Chondrocyte (in vitro differentiated cells): ENCODE results near the gene ADGRL3. TPM values are rescaled to one million over a fixed set of nuclear protein-coding genes. Genes with fewer than 3 reads are reported as not detected.
"Not testable (repeated sequence)": the region's sequence is repeated elsewhere in the genome, so short reads cannot be mapped to it uniquely, and the experiment has no call there.

Experiments used
- DNase-seq: peaks from one replicate; pipeline ENCODE4 v3.0.0; 2021; ENCODE audit warnings: mixed read lengths, low spot score
- H3K27ac Mint-ChIP-seq: one replicate; pipeline ENCODE4 v1.8.0; 2021; ENCODE audit warnings: mild to moderate bottlenecking, moderate library complexity, mixed read lengths; ENCODE audit not compliant: unreplicated experiment
- H3K27me3 Mint-ChIP-seq: 2 replicates; pipeline ENCODE4 v1.8.0; 2021; ENCODE audit warnings: low read depth, mixed read lengths
- H3K36me3 Mint-ChIP-seq: 2 replicates; pipeline ENCODE4 v1.8.0; 2021; ENCODE audit warnings: low read depth, mixed read lengths
- H3K4me1 Mint-ChIP-seq: 2 replicates; pipeline ENCODE4 v1.8.0; 2021; ENCODE audit warnings: low read depth, mild to moderate bottlenecking, mixed read lengths
- H3K4me3 Mint-ChIP-seq: one replicate; pipeline ENCODE4 v1.8.0; 2021; ENCODE audit warnings: mild to moderate bottlenecking, moderate library complexity, mixed read lengths; ENCODE audit not compliant: unreplicated experiment
- H3K9me3 Mint-ChIP-seq: 2 replicates; pipeline ENCODE4 v1.8.0; 2021; ENCODE audit warnings: low read depth, mixed read lengths
- total RNA-seq: library from RNA; stranded (reverse); gene quantifications from 3 replicates; pipeline ENCODE4 v1.2.1, GENCODE V29; 2021
- TF ChIP-seq, protein P1 (sequence below): fragments of 200-600 bp; sonication (generic); IDR thresholded peaks from 2 replicates; pipeline ENCODE4 v1.5.0; 2021; ENCODE audit warnings: antibody characterized with exemption, mild to moderate bottlenecking, moderate library complexity

The ADGRL3 gene
- total RNA-seq, 1 donor from 2014 or later: 11.6 TPM

DNA sequence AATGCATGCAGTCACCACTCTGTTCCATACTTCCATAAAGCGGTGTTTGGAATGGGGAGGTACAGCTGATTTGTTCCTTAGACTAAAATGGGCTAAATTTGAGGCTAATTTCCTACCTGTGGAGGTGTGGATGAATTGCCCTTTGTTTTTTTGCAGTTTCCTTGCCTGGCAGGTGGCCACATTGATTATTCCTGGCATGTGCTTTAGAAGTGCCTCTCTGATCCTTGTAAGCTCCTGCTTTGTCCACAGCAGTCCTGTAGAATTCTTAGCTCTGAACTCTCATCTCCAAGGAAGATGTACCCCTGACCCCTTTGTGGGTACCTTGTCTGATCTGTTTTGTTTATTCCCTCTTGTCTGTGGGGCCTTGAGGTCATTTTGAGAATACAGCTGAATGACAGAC is 136.8 kb downstream of the ADGRL3 start:
- no peak overlapping the region for H3K27ac Mint-ChIP-seq
- TF ChIP-seq, protein P1, sequence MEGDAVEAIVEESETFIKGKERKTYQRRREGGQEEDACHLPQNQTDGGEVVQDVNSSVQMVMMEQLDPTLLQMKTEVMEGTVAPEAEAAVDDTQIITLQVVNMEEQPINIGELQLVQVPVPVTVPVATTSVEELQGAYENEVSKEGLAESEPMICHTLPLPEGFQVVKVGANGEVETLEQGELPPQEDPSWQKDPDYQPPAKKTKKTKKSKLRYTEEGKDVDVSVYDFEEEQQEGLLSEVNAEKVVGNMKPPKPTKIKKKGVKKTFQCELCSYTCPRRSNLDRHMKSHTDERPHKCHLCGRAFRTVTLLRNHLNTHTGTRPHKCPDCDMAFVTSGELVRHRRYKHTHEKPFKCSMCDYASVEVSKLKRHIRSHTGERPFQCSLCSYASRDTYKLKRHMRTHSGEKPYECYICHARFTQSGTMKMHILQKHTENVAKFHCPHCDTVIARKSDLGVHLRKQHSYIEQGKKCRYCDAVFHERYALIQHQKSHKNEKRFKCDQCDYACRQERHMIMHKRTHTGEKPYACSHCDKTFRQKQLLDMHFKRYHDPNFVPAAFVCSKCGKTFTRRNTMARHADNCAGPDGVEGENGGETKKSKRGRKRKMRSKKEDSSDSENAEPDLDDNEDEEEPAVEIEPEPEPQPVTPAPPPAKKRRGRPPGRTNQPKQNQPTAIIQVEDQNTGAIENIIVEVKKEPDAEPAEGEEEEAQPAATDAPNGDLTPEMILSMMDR: no peak
- H3K9me3 Mint-ChIP-seq: no peaks in the 10 kb centered on the region

DNA sequence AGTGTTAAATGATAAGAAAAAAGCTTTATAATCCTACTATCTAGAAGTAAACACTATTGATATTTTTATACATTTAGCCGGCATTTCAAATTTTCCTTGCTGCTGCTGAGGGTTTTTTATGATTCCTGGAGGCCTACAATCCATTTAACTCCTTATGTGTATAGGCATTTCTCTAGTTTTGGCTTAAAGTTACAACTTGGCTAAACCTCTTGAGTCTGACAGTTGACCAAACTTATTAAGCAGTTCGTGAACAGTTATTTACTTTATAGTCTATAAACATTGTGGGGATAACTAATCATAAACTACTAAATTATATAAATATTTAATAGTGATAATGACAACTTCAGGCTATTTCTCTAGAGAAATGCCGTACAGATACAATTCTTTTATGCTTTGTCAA is 141.9 kb downstream of the ADGRL3 start:
- H3K9me3 Mint-ChIP-seq: no peaks in the 10 kb centered on the region
- no peaks in the 10 kb centered on the region for H3K27me3 Mint-ChIP-seq
- H3K4me3 Mint-ChIP-seq: no peak overlapping the region
- H3K4me1 Mint-ChIP-seq: peaks cover 5% of the 10 kb centered on the region
- no peaks in the 10 kb centered on the region for H3K36me3 Mint-ChIP-seq
- TF ChIP-seq, protein P1: no peak
- no peak overlapping the region for H3K27ac Mint-ChIP-seq
- DNase-seq: no peak

More for the DNA sequence above, 136.8 kb downstream of the ADGRL3 start:
- Mint-ChIP-seq H3K4me1 (no peaks in the 10 kb centered on the region), H3K4me3 (no peak overlapping the region), H3K27me3 (no peaks in the 10 kb centered on the region), H3K36me3 (no peaks in the 10 kb centered on the region)
- DNase-seq: no peak

DNA sequence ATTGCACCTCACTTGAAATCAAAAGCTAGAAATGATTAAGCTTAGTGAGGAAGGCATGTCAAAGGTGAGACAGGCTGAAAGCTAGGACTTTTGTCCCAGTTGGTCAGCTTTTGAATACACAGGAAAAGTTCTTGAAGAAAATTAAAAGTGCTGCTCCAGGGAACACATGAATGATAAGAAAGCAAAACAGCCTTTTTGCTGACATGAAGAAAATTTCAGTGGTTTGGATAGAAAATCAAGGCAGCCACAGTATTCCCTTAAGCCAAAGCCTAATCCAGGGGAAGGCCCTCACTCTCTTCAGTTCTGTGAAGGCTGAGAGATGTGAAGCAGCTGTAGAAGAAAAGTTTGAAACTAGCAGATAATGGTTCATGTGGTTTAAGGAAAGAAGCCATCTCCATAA is 150.8 kb downstream of the ADGRL3 start:
- no peak for DNase-seq
- H3K4me1 Mint-ChIP-seq: peaks cover 14% of the 10 kb centered on the region
- H3K4me3 Mint-ChIP-seq: no peak overlapping the region
- no peak overlapping the region for H3K27ac Mint-ChIP-seq
- TF ChIP-seq, protein P1: no peak
- peaks cover 13% of the 10 kb centered on the region for H3K9me3 Mint-ChIP-seq
- H3K36me3 Mint-ChIP-seq: peaks cover 3% of the 10 kb centered on the region
- no peaks in the 10 kb centered on the region for H3K27me3 Mint-ChIP-seq

DNA sequence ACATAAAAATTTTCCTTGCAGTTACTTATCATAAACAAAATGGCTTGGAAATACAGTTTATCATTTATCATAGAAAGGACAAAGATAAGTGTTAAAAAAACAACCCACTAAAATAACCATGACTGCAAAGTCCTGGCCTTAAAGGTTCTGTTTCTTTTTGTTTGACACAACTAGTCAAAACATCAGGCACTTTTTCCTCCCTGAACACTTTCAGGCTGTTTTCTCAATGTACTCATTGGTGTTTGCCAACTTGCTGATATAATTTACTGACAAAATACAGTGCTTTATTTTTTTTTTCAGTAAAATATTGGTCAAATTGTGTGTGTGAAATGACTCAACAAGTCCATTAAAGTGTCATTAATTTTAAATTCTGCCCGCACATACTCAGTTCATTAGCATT is 156.6 kb downstream of the ADGRL3 start:
- no peak overlapping the region for H3K4me3 Mint-ChIP-seq
- H3K9me3 Mint-ChIP-seq: peaks cover 8% of the 10 kb centered on the region
- TF ChIP-seq, protein P1: no peak
- no peak for DNase-seq
- peaks cover 4% of the 10 kb centered on the region for H3K4me1 Mint-ChIP-seq
- H3K36me3 Mint-ChIP-seq: peaks cover 4% of the 10 kb centered on the region
- no peak overlapping the region for H3K27ac Mint-ChIP-seq
- H3K27me3 Mint-ChIP-seq: no peaks in the 10 kb centered on the region

DNA sequence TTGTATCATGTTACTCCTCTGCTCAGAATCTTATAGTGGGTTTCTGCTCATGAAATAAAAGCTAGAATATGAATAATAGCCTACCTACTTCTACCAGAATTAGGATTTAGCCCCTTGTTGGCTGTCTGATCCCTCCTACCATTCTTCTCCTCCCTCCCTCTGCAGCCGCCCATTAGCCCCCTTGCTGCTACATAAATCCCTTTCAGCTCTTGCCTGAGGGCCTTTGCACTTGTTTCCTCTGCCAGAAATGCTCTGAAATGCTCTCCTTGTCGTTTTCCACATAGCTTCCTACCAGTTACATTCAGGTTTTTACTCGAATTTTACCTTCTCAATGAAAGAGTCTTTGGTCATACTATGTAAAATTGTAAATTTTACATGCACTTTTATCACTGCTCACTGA is 159.2 kb downstream of the ADGRL3 start:
- no peak for DNase-seq
- H3K4me1 Mint-ChIP-seq: peaks cover 4% of the 10 kb centered on the region
- peaks cover 2% of the 10 kb centered on the region for H3K36me3 Mint-ChIP-seq
- no peaks in the 10 kb centered on the region for H3K27me3 Mint-ChIP-seq
- TF ChIP-seq, protein P1: no peak
- no peak overlapping the region for H3K4me3 Mint-ChIP-seq
- H3K27ac Mint-ChIP-seq: no peak overlapping the region
- H3K9me3 Mint-ChIP-seq: peaks cover 5% of the 10 kb centered on the region

DNA sequence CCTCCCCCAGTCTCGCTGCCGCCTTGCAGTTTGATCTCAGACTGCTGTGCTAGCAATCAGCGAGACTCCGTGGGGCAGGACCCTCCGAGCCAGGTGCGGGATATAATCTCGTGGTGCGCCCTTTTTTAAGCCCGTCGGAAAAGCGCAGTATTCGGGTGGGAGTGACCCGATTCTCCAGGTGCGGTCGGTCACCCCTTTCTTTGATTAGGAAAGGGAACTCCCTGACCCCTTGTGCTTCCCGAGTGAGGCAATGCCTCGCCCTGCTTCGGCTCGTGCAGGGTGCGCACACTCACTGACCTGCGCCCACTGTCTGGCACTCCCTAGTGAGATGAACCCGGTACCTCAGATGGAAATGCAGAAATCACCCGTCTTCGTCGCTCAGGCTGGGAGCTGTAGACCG is 172.7 kb downstream of the ADGRL3 start:
- not testable (repeated sequence) for DNase-seq, H3K36me3 Mint-ChIP-seq, H3K4me3 Mint-ChIP-seq, H3K27ac Mint-ChIP-seq, H3K27me3 Mint-ChIP-seq
- Mint-ChIP-seq H3K4me1 (peaks cover 21% of the 10 kb centered on the region), H3K9me3 (peaks cover 11% of the 10 kb centered on the region)
